DOHH2 (cell line): ENCODE measurements around the gene EVL.
"Not testable (repeated sequence)": the region's sequence is repeated elsewhere in the genome, so short reads cannot be mapped to it uniquely, and the experiment has no call there.

Experiments
- H3F3A ChIP-seq: fragments of 200-600 bp; sonication (generic), shearing (Covaris generic); 2 replicates; pipeline ENCODE4 v1.6.0; 2016; ENCODE audit warnings: antibody characterized with exemption, mild to moderate bottlenecking; ENCODE audit not compliant: control insufficient read depth, insufficient read depth
- H3K27ac ChIP-seq: fragments of 200-600 bp; sonication (generic); 2 replicates; pipeline ENCODE4 v1.5.1; 2014; ENCODE audit warnings: low read depth, mild to moderate bottlenecking, low read length, moderate library complexity
- H3K27me3 ChIP-seq: fragments of 200-600 bp; sonication (generic); 2 replicates; pipeline ENCODE4 v1.6.1; 2014; ENCODE audit warnings: mild to moderate bottlenecking, low read length, mixed read lengths; ENCODE audit not compliant: control insufficient read depth
- H3K36me3 ChIP-seq: fragments of 200-600 bp; sonication (generic); 2 replicates; pipeline ENCODE4 v1.6.1; 2014; ENCODE audit warnings: mild to moderate bottlenecking, low read length, moderate library complexity, mixed read lengths; ENCODE audit not compliant: control insufficient read depth
- H3K4me1 ChIP-seq: fragments of 200-600 bp; sonication (generic); 2 replicates; pipeline ENCODE4 v1.6.1; 2014; ENCODE audit warnings: mild to moderate bottlenecking, low read length, mixed read lengths; ENCODE audit not compliant: control insufficient read depth
- H3K4me2 ChIP-seq: fragments of 200-600 bp; sonication (generic); 2 replicates; pipeline ENCODE4 v1.6.0; 2014; ENCODE audit warnings: mild to moderate bottlenecking, low read length, moderate library complexity
- H3K4me3 ChIP-seq: fragments of 200-600 bp; sonication (generic); 2 replicates; pipeline ENCODE4 v1.5.1; 2014; ENCODE audit warnings: mild to moderate bottlenecking, low read length, mixed read lengths
- H3K79me2 ChIP-seq: fragments of 200-600 bp; sonication (generic); 2 replicates; pipeline ENCODE4 v1.6.1; 2014; ENCODE audit warnings: mild to moderate bottlenecking, low read length, mixed read lengths; ENCODE audit not compliant: control insufficient read depth
- H3K9me2 ChIP-seq: fragments of 200-600 bp; sonication (generic); replicated peaks from 2 replicates; pipeline ENCODE4 v1.6.1; 2014; ENCODE audit warnings: mild to moderate bottlenecking, low read length, mixed read lengths; ENCODE audit not compliant: control insufficient read depth
- H3K9me3 ChIP-seq: fragments of 200-600 bp; sonication (generic); 2 replicates; pipeline ENCODE4 v1.6.1; 2014; ENCODE audit warnings: antibody characterized with exemption, low read length, mixed read lengths; ENCODE audit not compliant: control insufficient read depth, insufficient read depth
- H4K20me1 ChIP-seq: fragments of 200-600 bp; sonication (generic); 2 replicates; pipeline ENCODE4 v1.6.0; 2014; ENCODE audit warnings: low read depth, mild to moderate bottlenecking, antibody characterized with exemption, low read length, moderate library complexity; ENCODE audit not compliant: control insufficient read depth, insufficient read depth
- EZH2phosphoT487 ChIP-seq: fragments of 200-600 bp; sonication (generic); IDR thresholded peaks from 2 replicates; pipeline ENCODE4 v1.6.1; 2017; ENCODE audit warnings: borderline replicate concordance, mild to moderate bottlenecking, antibody characterized with exemption, low read length, moderate library complexity, mixed read lengths
- TF ChIP-seq, protein P1 (sequence below): fragments of 200-600 bp; sonication (generic); IDR thresholded peaks from one replicate; pipeline ENCODE4 v1.5.1; 2014; ENCODE audit warnings: antibody characterized with exemption, mild to moderate bottlenecking, low read depth, low read length; ENCODE audit not compliant: poor library complexity, severe bottlenecking

The EVL gene

DNA sequence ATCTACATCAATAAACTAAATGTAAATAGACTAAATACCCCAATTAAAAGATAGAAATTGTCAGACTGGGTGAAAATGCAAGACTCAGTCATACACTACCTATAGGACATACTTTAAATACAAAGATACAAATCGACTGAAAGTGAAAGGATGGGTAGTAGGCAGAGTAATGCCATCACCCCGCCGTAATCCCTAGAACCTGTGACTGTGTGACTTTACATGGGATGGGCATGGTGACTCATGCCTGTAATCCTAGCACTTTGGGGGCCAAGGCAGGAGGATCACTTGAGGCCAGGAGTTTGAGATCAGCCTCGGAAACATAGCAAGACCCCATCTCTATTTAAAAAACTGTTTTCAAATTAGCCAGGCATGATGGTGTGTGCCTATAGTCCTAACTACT is 2.6 kb upstream of the EVL start:
- Histone ChIP-seq H3K4me1 (peaks cover 37% of the 10 kb centered on the region), H3F3A (peaks cover 3% of the 10 kb centered on the region; the same call in 1 of the 2 replicates), H3K36me3 (peaks cover 7% of the 10 kb centered on the region; the same call in 1 of the 2 replicates), H3K4me3 (no peak overlapping the region), H3K9me3 (no peaks in the 10 kb centered on the region), H4K20me1 (no peaks in the 10 kb centered on the region), H3K27me3 (0 out of 2 replicates have a peak, but pooled peaks cover 3% of the 10 kb centered on the region), H3K79me2 (peaks cover 7% of the 10 kb centered on the region), H3K27ac (no peak overlapping the region), H3K9me2 (no peaks in the 10 kb centered on the region), H3K4me2 (no peak overlapping the region)
- TF ChIP-seq EZH2phosphoT487: no peak
- TF ChIP-seq, protein P1, sequence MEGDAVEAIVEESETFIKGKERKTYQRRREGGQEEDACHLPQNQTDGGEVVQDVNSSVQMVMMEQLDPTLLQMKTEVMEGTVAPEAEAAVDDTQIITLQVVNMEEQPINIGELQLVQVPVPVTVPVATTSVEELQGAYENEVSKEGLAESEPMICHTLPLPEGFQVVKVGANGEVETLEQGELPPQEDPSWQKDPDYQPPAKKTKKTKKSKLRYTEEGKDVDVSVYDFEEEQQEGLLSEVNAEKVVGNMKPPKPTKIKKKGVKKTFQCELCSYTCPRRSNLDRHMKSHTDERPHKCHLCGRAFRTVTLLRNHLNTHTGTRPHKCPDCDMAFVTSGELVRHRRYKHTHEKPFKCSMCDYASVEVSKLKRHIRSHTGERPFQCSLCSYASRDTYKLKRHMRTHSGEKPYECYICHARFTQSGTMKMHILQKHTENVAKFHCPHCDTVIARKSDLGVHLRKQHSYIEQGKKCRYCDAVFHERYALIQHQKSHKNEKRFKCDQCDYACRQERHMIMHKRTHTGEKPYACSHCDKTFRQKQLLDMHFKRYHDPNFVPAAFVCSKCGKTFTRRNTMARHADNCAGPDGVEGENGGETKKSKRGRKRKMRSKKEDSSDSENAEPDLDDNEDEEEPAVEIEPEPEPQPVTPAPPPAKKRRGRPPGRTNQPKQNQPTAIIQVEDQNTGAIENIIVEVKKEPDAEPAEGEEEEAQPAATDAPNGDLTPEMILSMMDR: no peak

- H3K4me2 ChIP-seq: no peak overlapping the region
- no peaks in the 10 kb centered on the region for H3K9me3 ChIP-seq
- H3K27me3 ChIP-seq: no peaks in the 10 kb centered on the region
- peaks cover 45% of the 10 kb centered on the region for H3K4me1 ChIP-seq
- H3K9me2 ChIP-seq: no peaks in the 10 kb centered on the region
- peaks cover 3% of the 10 kb centered on the region; the same call in 1 of the 2 replicates for H3F3A ChIP-seq
- TF ChIP-seq, protein P1: no peak
- no peak for TF ChIP-seq EZH2phosphoT487
- peaks cover 15% of the 10 kb centered on the region for H3K79me2 ChIP-seq
- no peak overlapping the region for H3K4me3 ChIP-seq
- no peaks in the 10 kb centered on the region for H4K20me1 ChIP-seq
- no peak overlapping the region for H3K27ac ChIP-seq
- H3K36me3 ChIP-seq: peaks cover 13% of the 10 kb centered on the region; the same call in 1 of the 2 replicates
Observed at GRCh38 chr14:100063314-100063941, 1.8 kb upstream of the EVL start.

DNA sequence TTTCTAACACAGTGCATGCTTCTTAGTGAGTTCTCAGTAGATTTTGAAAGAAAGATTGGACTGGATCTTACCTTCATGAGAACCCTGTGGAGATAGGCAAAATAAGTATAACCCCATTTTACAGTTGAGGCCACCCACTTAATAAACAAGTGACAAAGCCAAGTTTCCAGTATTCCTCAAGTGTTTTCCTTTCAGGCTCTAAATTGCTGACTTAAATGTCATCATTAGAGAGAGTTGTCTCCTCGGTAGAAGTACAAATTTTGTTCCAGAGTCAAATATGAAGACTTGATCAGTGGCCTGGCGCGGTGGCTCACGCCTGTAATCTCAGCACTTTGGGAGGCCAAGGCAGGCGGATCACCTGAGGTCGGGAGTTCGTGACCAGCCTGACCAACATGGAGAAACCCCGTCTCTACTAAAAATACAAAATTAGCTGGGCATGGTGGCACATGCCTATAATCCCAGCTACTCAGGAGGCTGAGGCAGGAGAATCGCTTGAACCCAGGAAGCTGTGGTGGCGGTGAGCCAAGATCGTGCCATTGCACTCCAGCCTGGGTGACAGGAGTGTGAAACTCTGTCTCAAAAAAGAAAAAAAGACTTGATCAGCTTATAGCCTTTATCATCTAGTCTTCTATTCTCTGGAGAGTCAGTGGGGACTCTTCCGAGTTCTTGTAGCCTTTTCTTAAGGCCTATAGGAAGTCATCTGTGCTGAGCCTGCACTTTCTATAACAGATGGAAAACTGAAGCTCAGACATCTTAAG is 708 bp upstream of the EVL start:
- not testable (repeated sequence) for H3K9me2 ChIP-seq, H3K9me3 ChIP-seq, H4K20me1 ChIP-seq, H3F3A ChIP-seq, H3K27me3 ChIP-seq
- Histone ChIP-seq H3K27ac (peak overlapping the region; percentile 88), H3K36me3 (peaks cover 15% of the 10 kb centered on the region; the same call in 1 of the 2 replicates), H3K4me2 (peak overlapping the region; percentile 92), H3K79me2 (peaks cover 21% of the 10 kb centered on the region), H3K4me1 (peaks cover 56% of the 10 kb centered on the region), H3K4me3 (peak overlapping the region; percentile 70)
